ENCODE results near the gene CD81.

CD81 gene

GRCh38 chr11:2395856-2396255, 18.7 kb downstream of the CD81 start:
- no peak overlapping the region for H3K27ac Mint-ChIP-seq
- peaks cover 8% of the 10 kb centered on the region for H3K36me3 Mint-ChIP-seq
- H3K27me3 Mint-ChIP-seq, result peaks cover 7% of the 10 kb centered on the region
- no peaks in the 10 kb centered on the region for H3K9me3 Mint-ChIP-seq
- DNase-seq, result no peak
- peaks cover 5% of the 10 kb centered on the region for H3K4me1 Mint-ChIP-seq
- CTCF ChIA-PET, result no interaction called here
- no peak overlapping the region for H3K4me3 Mint-ChIP-seq

- H3K4me3 Mint-ChIP-seq, result no peak overlapping the region
- peaks cover 10% of the 10 kb centered on the region for H3K36me3 Mint-ChIP-seq
- no peak overlapping the region for H3K27ac Mint-ChIP-seq
- no peak for DNase-seq
- H3K4me1 Mint-ChIP-seq, result peaks cover 7% of the 10 kb centered on the region
- CTCF ChIA-PET, result no interaction called here
- H3K27me3 Mint-ChIP-seq, result peaks cover 7% of the 10 kb centered on the region
- H3K9me3 Mint-ChIP-seq, result no peaks in the 10 kb centered on the region
These were observed 19.4 kb downstream of the CD81 start for GRCh38 chr11:2396471-2396870.

- Mint-ChIP-seq H3K27me3 (peaks cover 7% of the 10 kb centered on the region), H3K4me1 (peaks cover 9% of the 10 kb centered on the region), H3K9me3 (no peaks in the 10 kb centered on the region), H3K4me3 (no peak overlapping the region), H3K36me3 (peaks cover 11% of the 10 kb centered on the region), H3K27ac (peak overlapping the region; percentile 51)
- DNase-seq, result no peak
- CTCF ChIA-PET, result no interaction called here
These were observed 19.9 kb downstream of the CD81 start for GRCh38 chr11:2397005-2397404.

- Mint-ChIP-seq H3K9me3 (no peaks in the 10 kb centered on the region), H3K4me1 (peaks cover 14% of the 10 kb centered on the region), H3K4me3 (peak overlapping the region; percentile 88), H3K36me3 (peaks cover 18% of the 10 kb centered on the region), H3K27ac (peak overlapping the region; percentile 90), H3K27me3 (peaks cover 7% of the 10 kb centered on the region)
- CTCF ChIA-PET, result interaction anchor here (1.1 to 4.0 kb wide), 5 partner anchors 12 to 94 kb away, joined by 3 to 27 read pairs (median 5); no protein-coding TSS in a partner anchor
- DNase-seq, result no peak
These were observed 21.7 kb downstream of the CD81 start for GRCh38 chr11:2398664-2399355.

GRCh38 chr11:2399488-2400068, 22.5 kb downstream of the CD81 start:
- H3K4me3 Mint-ChIP-seq, result peak overlapping the region; percentile 88
- H3K27ac Mint-ChIP-seq, result peak overlapping the region; percentile 90
- H3K4me1 Mint-ChIP-seq, result peaks cover 14% of the 10 kb centered on the region
- no peaks in the 10 kb centered on the region for H3K9me3 Mint-ChIP-seq
- peaks cover 18% of the 10 kb centered on the region for H3K36me3 Mint-ChIP-seq
- CTCF ChIA-PET, result interaction anchor here (0.6 to 4.0 kb wide), 5 partner anchors 13 to 487 kb away, joined by 3 to 27 read pairs (median 4); no protein-coding TSS in a partner anchor
- DNase-seq, result no peak
- H3K27me3 Mint-ChIP-seq, result peaks cover 7% of the 10 kb centered on the region

GRCh38 chr11:2400069-2400761, 23.1 kb downstream of the CD81 start, which contains the start of gene TSSC4:
Gene TSSC4 (plus strand): TSS chr11:2400750. CDS start chr11:2402634, 1,884 bp downstream.
- CTCF ChIA-PET, result interaction anchor here (0.6 to 4.0 kb wide), 9 partner anchors 13 to 486 kb away, joined by 3 to 27 read pairs (median 4); partner anchors contain the start of genes C11orf21, CD81 and TSPAN32
- Mint-ChIP-seq H3K9me3 (no peaks in the 10 kb centered on the region), H3K36me3 (peaks cover 18% of the 10 kb centered on the region), H3K4me1 (peaks cover 14% of the 10 kb centered on the region), H3K27ac (peak within 1 kb of the TSS; percentile 90), H3K4me3 (peak within 1 kb of the TSS; percentile 88), H3K27me3 (peaks cover 7% of the 10 kb centered on the region)
- peak; percentile 99 for DNase-seq

GRCh38 chr11:2400762-2401435, 23.8 kb downstream of the CD81 start:
- Mint-ChIP-seq H3K4me1 (peaks cover 14% of the 10 kb centered on the region), H3K4me3 (peak overlapping the region; percentile 88), H3K9me3 (no peaks in the 10 kb centered on the region), H3K27ac (peak overlapping the region; percentile 90), H3K36me3 (peaks cover 18% of the 10 kb centered on the region), H3K27me3 (peaks cover 7% of the 10 kb centered on the region)
- DNase-seq, result peak; percentile 43
- CTCF ChIA-PET, result interaction anchor here (0.5 to 4.0 kb wide), 10 partner anchors 14 to 453 kb away, joined by 3 to 27 read pairs (median 4); partner anchors contain the start of genes C11orf21, CD81 and TSPAN32

- H3K27ac Mint-ChIP-seq, result peak overlapping the region; percentile 90
- CTCF ChIA-PET, result interaction anchor here (0.5 to 4.0 kb wide), 7 partner anchors 18 to 452 kb away, joined by 3 to 27 read pairs (median 5); partner anchors contain the start of genes C11orf21 and TSPAN32
- peaks cover 14% of the 10 kb centered on the region for H3K4me1 Mint-ChIP-seq
- peaks cover 7% of the 10 kb centered on the region for H3K27me3 Mint-ChIP-seq
- no peaks in the 10 kb centered on the region for H3K9me3 Mint-ChIP-seq
- peaks cover 18% of the 10 kb centered on the region for H3K36me3 Mint-ChIP-seq
- peak overlapping the region; percentile 88 for H3K4me3 Mint-ChIP-seq
- no peak for DNase-seq
These were observed 24.4 kb downstream of the CD81 start for GRCh38 chr11:2401436-2401984.

- Mint-ChIP-seq H3K27me3 (peaks cover 7% of the 10 kb centered on the region), H3K9me3 (no peaks in the 10 kb centered on the region), H3K4me1 (peaks cover 14% of the 10 kb centered on the region), H3K36me3 (peaks cover 16% of the 10 kb centered on the region), H3K27ac (peak overlapping the region; percentile 19), H3K4me3 (peak overlapping the region; percentile 88)
- DNase-seq, result no peak
- CTCF ChIA-PET, result interaction anchor here (1.2 to 4.0 kb wide), 3 partner anchors 18 to 100 kb away, joined by 5 to 27 read pairs (median 13); partner anchors contain the start of genes C11orf21 and TSPAN32
These were observed 25.0 kb downstream of the CD81 start for GRCh38 chr11:2402106-2402505.

GRCh38 chr11:2402890-2403645, 26.0 kb downstream of the CD81 start:
- DNase-seq, result no peak
- CTCF ChIA-PET, result interaction anchor here (1.0 to 4.0 kb wide), 2 partner anchors 98 kb away, joined by 3 to 27 read pairs; no protein-coding TSS in a partner anchor
- Mint-ChIP-seq H3K27ac (peak overlapping the region; percentile 11), H3K4me3 (peak overlapping the region; percentile 88), H3K27me3 (peaks cover 7% of the 10 kb centered on the region), H3K36me3 (peaks cover 13% of the 10 kb centered on the region), H3K9me3 (no peaks in the 10 kb centered on the region), H3K4me1 (peaks cover 14% of the 10 kb centered on the region)

GRCh38 chr11:2404735-2405196, 27.7 kb downstream of the CD81 start:
- no peak overlapping the region for H3K27ac Mint-ChIP-seq
- CTCF ChIA-PET, result no interaction called here

GRCh38 chr11:2406451-2406850, 29.3 kb downstream of the CD81 start:
- peaks cover 7% of the 10 kb centered on the region for H3K4me1 Mint-ChIP-seq
- no peaks in the 10 kb centered on the region for H3K27me3 Mint-ChIP-seq
- H3K36me3 Mint-ChIP-seq, result peaks cover 8% of the 10 kb centered on the region
- CTCF ChIA-PET, result no interaction called here
- H3K9me3 Mint-ChIP-seq, result no peaks in the 10 kb centered on the region
- DNase-seq, result no peak
- H3K27ac Mint-ChIP-seq, result no peak overlapping the region
- no peak overlapping the region for H3K4me3 Mint-ChIP-seq

More at GRCh38 chr11:2404735-2405196, 27.7 kb downstream of the CD81 start:
- H3K4me3 Mint-ChIP-seq, result no peak overlapping the region
- peaks cover 7% of the 10 kb centered on the region for H3K27me3 Mint-ChIP-seq
- DNase-seq, result no peak
- peaks cover 9% of the 10 kb centered on the region for H3K4me1 Mint-ChIP-seq
- no peaks in the 10 kb centered on the region for H3K9me3 Mint-ChIP-seq
- H3K36me3 Mint-ChIP-seq, result peaks cover 13% of the 10 kb centered on the region

All from activated naive CD4-positive, alpha-beta T cell treated with anti-CD3 and anti-CD28 coated beads, Interleukin-2, amount 10 ng/mL, durations not matched to agents 7 days and 5 days (primary cell).